Measurements from ENCODE around the gene RHD.

Gene RHD

DNA sequence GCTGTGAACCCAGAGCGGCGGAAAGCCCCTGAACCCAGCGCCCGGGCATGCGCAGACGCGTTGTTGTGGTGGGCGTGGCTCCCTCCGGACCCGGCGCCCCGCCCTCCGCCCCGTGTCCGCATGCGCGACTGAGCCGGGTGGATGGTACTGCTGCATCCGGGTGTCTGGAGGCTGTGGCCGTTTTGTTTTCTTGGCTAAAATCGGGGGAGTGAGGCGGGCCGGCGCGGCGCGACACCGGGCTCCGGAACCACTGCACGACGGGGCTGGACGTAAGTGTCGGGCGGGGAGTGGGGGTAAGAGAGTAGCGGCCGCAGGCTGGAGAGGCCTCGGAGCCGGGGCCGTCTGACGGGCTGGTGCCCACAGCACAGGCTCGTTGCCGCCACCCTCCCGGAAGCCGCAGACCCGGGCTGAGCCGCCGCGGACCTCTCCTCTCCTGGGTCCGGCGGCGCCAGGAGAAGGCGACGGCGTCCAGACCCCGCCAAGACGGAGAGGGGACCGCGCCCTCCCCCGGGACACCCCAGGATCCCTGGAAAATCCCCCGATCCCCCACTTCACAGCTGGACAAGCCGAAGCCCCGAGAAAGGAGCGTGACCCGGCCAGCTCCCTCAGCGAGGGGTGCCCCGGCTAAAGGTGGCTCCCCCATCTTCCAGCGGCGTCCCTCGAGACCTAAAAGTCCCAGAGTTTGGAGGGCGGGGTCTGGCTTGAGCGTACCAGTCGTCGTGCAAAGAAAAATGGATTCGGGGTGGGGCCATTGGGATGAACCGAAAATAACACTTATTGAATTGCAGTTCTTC lies 66.1 kb downstream of the RHD start, which contains the start of gene TMEM50A:
Gene TMEM50A, plus strand, starts transcription at position 147 of the 794 bp plus-strand sequence. CDS start 2,153 bp downstream, outside the sequence.
- no peaks in the 10 kb centered on the region for H3K27me3 ChIP-seq (ENCODE audit: insufficient read depth, poor library complexity, severe bottlenecking)
- DNase-seq (ENCODE audit: low read depth in 1 of 2, low spot score in 1 of 2): peak; percentile 78 to 86
- peak within 1 kb of the TSS; percentile 86 for H3K27ac ChIP-seq (replicated peaks)
- TF ChIP-seq SPI1 (IDR thresholded peaks at IDR 0.05; ENCODE audit: borderline replicate concordance, low read depth): no peak
- TF ChIP-seq, protein P1, sequence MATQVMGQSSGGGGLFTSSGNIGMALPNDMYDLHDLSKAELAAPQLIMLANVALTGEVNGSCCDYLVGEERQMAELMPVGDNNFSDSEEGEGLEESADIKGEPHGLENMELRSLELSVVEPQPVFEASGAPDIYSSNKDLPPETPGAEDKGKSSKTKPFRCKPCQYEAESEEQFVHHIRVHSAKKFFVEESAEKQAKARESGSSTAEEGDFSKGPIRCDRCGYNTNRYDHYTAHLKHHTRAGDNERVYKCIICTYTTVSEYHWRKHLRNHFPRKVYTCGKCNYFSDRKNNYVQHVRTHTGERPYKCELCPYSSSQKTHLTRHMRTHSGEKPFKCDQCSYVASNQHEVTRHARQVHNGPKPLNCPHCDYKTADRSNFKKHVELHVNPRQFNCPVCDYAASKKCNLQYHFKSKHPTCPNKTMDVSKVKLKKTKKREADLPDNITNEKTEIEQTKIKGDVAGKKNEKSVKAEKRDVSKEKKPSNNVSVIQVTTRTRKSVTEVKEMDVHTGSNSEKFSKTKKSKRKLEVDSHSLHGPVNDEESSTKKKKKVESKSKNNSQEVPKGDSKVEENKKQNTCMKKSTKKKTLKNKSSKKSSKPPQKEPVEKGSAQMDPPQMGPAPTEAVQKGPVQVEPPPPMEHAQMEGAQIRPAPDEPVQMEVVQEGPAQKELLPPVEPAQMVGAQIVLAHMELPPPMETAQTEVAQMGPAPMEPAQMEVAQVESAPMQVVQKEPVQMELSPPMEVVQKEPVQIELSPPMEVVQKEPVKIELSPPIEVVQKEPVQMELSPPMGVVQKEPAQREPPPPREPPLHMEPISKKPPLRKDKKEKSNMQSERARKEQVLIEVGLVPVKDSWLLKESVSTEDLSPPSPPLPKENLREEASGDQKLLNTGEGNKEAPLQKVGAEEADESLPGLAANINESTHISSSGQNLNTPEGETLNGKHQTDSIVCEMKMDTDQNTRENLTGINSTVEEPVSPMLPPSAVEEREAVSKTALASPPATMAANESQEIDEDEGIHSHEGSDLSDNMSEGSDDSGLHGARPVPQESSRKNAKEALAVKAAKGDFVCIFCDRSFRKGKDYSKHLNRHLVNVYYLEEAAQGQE (IDR thresholded peaks at IDR 0.05; ENCODE audit: insufficient replicate concordance, low read depth): peak; percentile 51
- TF ChIP-seq POLR2AphosphoS5 (IDR thresholded peaks at IDR 0.05; ENCODE audit: low read depth): peak; percentile 69
- TF ChIP-seq, protein P2, sequence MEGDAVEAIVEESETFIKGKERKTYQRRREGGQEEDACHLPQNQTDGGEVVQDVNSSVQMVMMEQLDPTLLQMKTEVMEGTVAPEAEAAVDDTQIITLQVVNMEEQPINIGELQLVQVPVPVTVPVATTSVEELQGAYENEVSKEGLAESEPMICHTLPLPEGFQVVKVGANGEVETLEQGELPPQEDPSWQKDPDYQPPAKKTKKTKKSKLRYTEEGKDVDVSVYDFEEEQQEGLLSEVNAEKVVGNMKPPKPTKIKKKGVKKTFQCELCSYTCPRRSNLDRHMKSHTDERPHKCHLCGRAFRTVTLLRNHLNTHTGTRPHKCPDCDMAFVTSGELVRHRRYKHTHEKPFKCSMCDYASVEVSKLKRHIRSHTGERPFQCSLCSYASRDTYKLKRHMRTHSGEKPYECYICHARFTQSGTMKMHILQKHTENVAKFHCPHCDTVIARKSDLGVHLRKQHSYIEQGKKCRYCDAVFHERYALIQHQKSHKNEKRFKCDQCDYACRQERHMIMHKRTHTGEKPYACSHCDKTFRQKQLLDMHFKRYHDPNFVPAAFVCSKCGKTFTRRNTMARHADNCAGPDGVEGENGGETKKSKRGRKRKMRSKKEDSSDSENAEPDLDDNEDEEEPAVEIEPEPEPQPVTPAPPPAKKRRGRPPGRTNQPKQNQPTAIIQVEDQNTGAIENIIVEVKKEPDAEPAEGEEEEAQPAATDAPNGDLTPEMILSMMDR (IDR thresholded peaks at IDR 0.05; ENCODE audit: insufficient read depth, low read length): no peak
- peak; percentile 71 for TF ChIP-seq GABPA (IDR thresholded peaks at IDR 0.05; ENCODE audit: low read depth)
- peak within 1 kb of the TSS; percentile 93 for H3K4me3 ChIP-seq (replicated peaks; ENCODE audit: insufficient read depth, low read length)

DNA sequence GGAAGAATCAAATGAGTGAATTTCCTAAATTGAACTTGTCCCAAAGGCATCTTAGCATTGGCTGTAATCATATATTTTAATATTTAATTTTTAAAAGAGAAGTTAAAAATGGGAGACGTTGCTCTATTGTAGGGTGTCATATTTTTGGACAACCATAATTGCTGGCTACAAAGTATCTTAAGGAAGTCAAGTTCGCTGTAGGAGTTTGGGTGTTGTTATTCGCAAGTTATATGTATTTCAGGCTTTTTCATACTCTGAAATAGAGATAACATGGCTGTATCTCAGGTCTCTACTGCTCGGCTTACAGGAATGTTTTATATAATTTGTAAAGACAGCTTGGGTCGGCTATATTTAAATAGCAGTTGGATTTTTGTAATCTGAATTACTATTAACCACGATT lies 66.7 kb downstream of the RHD start:
- Histone ChIP-seq H3K27ac (replicated peaks) (peak overlapping the region; percentile 86), H3K4me3 (replicated peaks; ENCODE audit: insufficient read depth, low read length) (peak overlapping the region; percentile 93), H3K27me3 (ENCODE audit: insufficient read depth, poor library complexity, severe bottlenecking) (no peaks in the 10 kb centered on the region)
- TF ChIP-seq, protein P2 (IDR thresholded peaks at IDR 0.05; ENCODE audit: insufficient read depth, low read length): no peak
- TF ChIP-seq, protein P1 (IDR thresholded peaks at IDR 0.05; ENCODE audit: insufficient replicate concordance, low read depth): no peak
- TF ChIP-seq GABPA (IDR thresholded peaks at IDR 0.05; ENCODE audit: low read depth) (no peak), POLR2AphosphoS5 (IDR thresholded peaks at IDR 0.05; ENCODE audit: low read depth) (no peak), SPI1 (IDR thresholded peaks at IDR 0.05; ENCODE audit: borderline replicate concordance, low read depth) (no peak)
- DNase-seq (ENCODE audit: low read depth in 1 of 2, low spot score in 1 of 2): no peak

DNA sequence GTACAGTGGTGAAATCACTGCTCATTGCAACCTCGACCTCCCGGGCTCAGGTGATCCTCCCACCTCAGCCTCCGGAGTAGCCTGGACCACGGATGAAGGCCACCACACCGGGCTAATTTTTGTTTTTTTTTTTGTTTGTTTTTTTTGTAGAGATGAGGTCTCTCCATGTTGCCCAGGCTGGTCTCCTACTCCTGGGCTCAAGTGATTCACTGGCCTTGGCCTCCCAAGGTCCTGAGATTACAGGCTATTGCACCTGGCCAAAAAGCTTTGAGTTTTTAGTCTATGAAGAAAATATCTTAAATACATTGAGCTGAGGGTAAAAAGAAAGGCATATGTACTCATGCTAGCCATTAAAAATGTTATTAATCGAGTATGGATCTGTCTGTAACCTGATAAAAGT lies 69.4 kb downstream of the RHD start:
- Histone ChIP-seq H3K4me3 (replicated peaks; ENCODE audit: insufficient read depth, low read length) (no peak overlapping the region), H3K27me3 (ENCODE audit: insufficient read depth, poor library complexity, severe bottlenecking) (no peaks in the 10 kb centered on the region), H3K27ac (replicated peaks) (no peak overlapping the region)
- TF ChIP-seq GABPA (IDR thresholded peaks at IDR 0.05; ENCODE audit: low read depth) (no peak), POLR2AphosphoS5 (IDR thresholded peaks at IDR 0.05; ENCODE audit: low read depth) (no peak), SPI1 (IDR thresholded peaks at IDR 0.05; ENCODE audit: borderline replicate concordance, low read depth) (no peak)
- TF ChIP-seq, protein P1 (IDR thresholded peaks at IDR 0.05; ENCODE audit: insufficient replicate concordance, low read depth): no peak
- DNase-seq (ENCODE audit: low read depth in 1 of 2, low spot score in 1 of 2): no peak

Measured in HL-60 (cell line).